Limb (tissue), 2 donors: Measurements from ENCODE around the gene GHDC.
"Not testable (repeated sequence)": the region's sequence is repeated elsewhere in the genome, so short reads cannot be mapped to it uniquely, and the experiment has no call there.

ENCODE experiments used
- DNase-seq, 2 donors: peaks; one replicate each; pipeline ENCODE4 v3.0.0-alpha.2; 2016; ENCODE audit errors: extremely low spot score in 2 of 2

GHDC gene, protein sequence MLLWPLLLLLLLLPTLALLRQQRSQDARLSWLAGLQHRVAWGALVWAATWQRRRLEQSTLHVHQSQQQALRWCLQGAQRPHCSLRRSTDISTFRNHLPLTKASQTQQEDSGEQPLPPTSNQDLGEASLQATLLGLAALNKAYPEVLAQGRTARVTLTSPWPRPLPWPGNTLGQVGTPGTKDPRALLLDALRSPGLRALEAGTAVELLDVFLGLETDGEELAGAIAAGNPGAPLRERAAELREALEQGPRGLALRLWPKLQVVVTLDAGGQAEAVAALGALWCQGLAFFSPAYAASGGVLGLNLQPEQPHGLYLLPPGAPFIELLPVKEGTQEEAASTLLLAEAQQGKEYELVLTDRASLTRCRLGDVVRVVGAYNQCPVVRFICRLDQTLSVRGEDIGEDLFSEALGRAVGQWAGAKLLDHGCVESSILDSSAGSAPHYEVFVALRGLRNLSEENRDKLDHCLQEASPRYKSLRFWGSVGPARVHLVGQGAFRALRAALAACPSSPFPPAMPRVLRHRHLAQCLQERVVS

GRCh38 chr17:42193969-42194899, at the start of gene GHDC:
Gene GHDC, minus strand, starts transcription at chr17:42194494. Its CDS starts 913 bp downstream, at chr17:42193581.
- peak; percentile 77 to 83 for DNase-seq

DNA sequence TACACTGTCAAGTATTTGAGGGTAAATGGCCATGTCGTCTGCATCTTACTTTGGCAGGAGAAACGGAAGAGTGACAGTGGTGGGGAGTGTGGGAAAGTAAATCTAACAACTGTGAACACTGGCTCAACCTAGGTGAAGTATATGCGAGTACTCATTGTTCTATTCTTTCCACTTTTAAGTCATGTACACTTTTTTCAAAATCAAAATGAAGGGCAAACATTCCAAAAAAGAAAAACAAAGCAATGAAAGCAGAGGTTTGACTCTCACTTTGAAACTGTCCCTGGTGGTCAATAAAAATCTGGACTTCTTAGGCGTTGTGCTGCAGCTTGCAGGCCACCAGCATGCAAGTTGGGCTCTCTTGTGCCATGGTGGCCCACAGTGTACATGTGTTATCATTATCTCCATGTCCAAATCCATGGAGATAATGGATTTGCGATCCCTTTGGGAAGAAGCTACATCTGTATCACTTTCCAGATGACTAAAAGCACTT, 49.2 kb upstream of the GHDC start:
- no peak for DNase-seq

DNA sequence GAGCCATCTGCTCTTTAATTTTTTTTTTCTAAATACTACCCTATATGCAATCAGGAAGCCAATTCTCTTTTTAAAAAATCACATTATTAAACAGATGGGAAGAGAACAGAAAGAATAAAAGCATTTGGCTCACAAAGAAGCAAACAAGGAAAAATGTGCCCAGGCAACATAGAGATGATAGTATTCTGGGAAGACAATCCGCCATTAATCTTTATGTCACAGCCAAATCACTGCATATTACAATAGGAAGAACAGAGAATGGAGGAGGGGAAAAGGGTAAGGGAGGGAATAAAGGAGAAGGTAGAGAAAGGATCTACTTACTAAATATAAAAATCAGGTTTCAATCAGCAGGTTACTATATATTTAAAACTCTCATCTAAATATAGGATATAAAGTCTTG, 47.6 kb upstream of the GHDC start:
- DNase-seq: no peak

DNA sequence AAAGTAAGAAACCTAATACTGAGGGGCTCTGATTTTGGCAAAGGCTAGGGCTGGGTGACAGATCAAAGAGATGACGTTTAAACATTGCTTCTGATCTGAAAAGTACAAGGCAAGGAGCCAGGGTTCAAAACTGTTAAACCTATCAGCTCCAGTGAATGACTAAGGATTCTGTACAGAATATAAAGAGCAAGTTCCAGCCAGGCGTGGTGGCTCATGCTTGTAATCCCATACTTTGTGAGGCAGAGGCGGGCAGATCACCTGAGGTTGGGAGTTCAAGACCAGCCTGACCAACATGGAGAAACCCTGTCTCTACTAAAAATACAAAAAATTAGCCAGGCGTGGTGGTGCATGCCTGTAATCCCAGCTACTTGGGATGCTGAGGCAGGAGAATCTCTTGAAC, 46.6 kb upstream of the GHDC start:
- DNase-seq: not testable (repeated sequence)

DNA sequence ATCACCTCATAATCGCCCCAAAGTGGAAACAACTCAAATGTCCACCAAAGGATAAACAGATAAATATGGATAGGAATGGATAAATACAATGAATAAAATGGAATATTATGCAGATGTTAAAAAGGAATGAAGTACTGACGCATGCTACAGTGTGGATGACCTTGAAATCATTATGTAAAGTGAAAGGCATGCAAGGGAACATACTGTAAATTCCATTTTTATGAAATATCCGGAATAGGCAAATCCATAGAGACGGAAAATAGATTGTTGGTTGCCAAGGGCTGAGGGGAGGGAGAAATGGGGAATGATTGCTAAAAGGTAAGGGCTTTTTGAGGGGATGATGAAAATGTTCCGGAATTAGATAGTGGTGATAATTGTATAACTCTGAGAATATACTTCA, 45.9 kb upstream of the GHDC start:
- DNase-seq: no peak

DNA sequence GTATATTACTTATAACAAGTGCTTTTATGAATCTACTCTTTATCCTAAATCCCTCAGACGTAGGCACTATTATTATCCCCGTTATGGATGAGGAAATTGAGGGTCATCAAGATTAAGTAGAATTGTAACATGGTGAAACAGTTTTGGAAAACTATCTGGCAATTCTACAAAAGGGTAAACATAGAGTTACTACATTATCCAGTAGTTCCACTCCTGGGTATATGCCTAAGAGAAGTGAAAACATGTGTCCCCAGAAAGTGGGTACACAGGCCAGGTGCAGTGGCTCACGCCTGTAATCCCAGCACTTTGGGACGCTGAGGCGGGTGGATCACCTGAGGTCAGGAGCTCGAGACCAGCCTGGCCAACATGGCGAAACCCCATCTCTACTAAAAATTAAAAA, 45.3 kb upstream of the GHDC start:
- DNase-seq: not testable (repeated sequence)

DNA sequence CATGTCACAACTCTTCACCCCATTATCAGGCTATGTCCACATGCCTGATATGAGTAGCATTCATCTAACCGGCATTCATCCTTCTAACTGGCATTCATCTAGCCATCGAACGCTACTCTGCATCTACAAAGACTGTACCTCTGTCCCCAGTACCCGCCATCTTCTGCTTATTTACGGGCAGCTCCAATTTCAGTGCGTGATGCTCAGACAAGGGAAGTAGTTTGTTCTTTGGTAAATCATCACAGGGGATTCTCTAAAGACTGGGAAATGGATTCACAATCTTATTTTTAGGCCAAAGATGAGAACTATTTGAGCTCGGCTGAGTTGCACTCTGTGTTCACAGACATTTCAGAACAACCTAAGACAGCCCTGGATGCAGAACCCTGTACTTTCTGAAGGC, 42.5 kb upstream of the GHDC start:
- no peak for DNase-seq

DNA sequence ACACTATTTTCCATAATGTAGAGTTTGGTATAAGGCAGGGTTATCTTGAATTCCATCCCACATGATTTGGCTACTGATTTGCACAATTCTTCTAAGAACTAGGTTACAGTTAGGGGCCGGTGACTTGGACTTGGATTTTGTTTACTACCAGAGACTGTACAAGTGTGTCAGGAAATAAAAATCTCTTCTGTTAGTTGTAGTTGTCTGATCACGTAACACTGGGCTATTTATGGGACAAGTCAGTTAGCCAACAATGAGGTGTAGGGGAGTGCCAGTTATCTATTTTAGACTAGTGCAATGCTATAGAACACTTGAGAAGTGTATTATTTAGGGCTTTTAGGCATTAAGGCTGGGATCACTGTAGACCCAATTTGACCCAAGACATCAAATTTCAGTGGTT, 39.7 kb upstream of the GHDC start:
- DNase-seq: no peak

GRCh38 chr17:42233156-42233555, 38.9 kb upstream of the GHDC start:
- no peak for DNase-seq

- DNase-seq: no peak
These were observed 35.9 kb upstream of the GHDC start for GRCh38 chr17:42230225-42230624.

DNA sequence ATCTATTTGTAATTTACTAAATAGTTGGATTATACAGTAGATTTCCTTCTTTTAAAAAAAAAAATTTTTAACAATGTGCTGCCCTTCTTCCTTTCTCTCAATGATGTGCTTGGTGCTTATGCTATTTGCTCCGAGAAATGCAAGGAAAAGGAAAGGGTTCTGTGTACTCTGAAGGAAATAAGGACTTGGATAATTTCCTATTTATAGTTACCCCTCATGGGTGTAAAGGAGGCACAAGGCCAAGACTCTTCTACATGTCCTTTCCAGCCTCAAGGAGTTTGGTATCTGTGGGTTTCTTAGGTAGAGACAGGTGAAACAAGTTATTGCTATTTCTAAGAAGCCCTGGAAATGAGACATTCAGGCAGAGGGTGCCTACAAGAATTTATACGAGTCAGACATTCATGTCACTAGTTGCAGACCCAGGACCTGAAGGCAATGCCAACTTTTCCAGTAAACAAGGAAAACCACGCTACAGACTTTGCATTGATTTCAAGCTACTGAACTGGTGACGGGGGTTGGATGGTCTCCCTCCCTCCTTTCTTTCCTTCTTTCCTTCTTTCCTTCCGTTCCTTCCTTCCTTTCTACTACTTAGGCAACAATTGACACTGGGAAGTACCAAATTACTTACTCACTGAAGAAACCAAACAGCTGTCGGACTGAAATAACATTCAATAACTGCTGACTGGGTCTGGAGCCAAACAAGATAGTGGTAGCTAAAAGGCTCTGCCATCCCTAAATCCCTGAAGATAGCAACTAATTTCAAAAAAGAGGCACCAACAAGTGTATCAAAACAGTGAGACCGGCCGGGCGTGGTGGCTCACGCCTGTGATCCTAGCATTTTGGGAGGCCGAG, 33.8 kb upstream of the GHDC start:
- DNase-seq: no peak

- no peak for DNase-seq
These were observed 31.4 kb upstream of the GHDC start for GRCh38 chr17:42225646-42226045.

DNA sequence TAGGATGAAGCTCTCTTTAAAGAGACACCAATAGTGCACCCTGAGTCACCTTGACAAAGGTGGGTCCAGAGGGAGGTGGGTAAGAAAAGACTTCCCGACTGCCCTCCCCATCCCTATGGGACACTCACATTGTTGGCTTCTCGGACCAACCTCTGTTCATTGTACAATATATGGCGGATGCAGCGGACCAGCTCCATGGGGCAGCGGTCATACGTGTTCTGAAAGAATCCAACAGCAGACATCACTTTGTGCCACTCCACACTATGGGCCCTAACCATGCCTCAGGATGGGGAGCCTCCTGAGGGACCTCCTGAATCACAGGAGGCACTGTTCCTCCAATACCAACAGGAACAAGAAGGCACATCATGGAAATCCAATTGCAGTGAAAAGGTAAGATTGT, 30.4 kb upstream of the GHDC start:
- DNase-seq: no peak

- DNase-seq: peak in 1 of 2 donors; percentile 40
These were observed 27.8 kb upstream of the GHDC start for GRCh38 chr17:42221886-42222745.

DNA sequence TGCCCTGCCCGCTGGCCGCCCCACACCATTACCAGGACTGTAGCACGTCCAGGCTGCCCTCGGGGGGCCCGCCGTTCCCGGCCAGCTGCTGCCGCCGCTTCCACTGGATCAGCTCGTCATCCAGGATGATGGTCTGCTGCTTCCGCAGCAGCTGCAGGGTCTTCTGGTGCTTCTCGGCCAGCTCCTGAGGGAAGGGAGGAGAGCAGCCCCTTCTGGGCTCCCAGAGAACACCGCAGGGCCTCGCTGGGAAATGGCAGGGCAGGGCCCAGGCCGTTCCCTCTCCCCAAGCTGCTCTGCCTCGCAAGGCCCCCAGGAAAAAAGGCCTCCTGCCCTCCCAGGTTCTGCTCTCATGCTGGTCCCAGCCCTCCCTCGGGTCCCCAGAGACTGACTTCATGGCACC, 25.0 kb upstream of the GHDC start:
- not testable (repeated sequence) for DNase-seq

DNA sequence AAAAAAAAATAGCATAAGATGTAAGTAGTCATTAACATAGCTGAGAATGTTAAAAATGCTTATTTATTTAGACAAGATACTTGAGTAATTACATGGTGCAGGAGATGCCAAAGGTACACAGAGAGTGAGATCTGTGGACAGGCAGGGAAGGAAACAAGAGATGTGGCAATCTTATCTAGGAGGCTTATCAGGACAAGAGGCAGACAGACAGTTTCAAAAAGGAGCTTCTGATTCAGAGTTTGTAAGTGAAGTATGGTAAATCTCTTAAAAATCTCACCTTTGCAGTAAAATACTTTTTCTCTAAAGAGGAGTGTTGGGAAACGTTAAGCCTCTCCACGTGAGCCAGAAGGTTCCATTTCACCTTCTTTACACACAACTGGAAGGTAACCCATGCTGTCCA, 19.9 kb upstream of the GHDC start:
- DNase-seq: no peak

DNA sequence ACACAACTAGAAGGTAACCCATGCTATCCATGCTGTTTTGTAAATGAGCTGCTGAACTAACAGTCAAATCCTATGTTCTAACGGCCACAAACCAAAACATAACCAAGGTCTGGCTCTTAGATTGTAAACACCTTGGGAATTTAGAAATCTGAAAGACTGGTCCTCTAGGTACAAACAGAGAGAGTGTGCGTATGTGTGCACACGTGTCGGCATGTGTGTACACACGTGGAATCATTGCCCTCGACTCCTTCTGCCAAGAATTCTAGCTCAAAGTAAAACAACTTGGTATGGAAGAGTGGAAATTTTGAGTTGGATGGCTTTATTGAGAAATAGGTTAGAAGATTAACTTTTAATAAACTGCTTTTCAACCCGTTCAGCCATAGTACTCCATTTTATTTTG, 18.1 kb upstream of the GHDC start:
- DNase-seq: no peak

GRCh38 chr17:42211921-42212341, 17.6 kb upstream of the GHDC start:
- DNase-seq: peak in 1 of 2 donors; percentile 20

GRCh38 chr17:42210046-42210445, 15.8 kb upstream of the GHDC start:
- no peak for DNase-seq

DNA sequence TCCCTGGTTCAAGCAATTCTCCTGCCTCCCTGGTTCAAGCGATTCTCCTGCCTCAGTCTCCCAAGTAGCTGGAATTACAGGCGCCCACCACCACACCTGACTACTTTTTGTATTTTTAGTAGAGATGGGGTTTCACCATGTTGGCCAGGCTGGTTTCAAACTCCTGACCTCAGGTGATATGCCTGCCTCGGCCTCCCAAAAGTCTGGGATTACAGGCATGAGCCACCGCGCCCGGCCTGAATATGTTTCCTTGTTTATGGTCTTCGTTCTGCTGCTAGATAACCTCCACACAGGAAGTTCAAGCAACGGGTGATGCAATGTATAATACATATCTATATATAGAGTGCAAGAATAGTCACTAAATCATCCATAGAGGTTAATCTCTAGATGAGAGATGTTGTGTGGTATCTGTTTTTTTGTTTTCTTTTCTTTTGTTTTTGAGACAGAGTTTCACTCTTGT, 11.9 kb upstream of the GHDC start:
- DNase-seq: not testable (repeated sequence)
